Neuronal stem cell (in vitro differentiated cells): ENCODE data around the gene CC2D1A.

ENCODE experiments used
- DNase-seq: peaks from one replicate; pipeline ENCODE4 v3.0.0-alpha.2; 2013; ENCODE audit warnings: low spot score
- H2AFZ ChIP-seq: one replicate; pipeline ENCODE4 v1.6.1; 2013; ENCODE audit warnings: mild to moderate bottlenecking, low read length, inconsistent platforms
- H2AK5ac ChIP-seq: 2 replicates; pipeline ENCODE4 v1.6.1; 2013; ENCODE audit warnings: low read depth, mild to moderate bottlenecking, inconsistent platforms, low read length, moderate library complexity, mixed read lengths
- H2BK120ac ChIP-seq: 2 replicates; pipeline ENCODE4 v1.6.1; 2013; ENCODE audit warnings: low read depth, mild to moderate bottlenecking, inconsistent platforms, low read length, moderate library complexity, mixed read lengths
- H2BK12ac ChIP-seq: one replicate; pipeline ENCODE4 v1.6.1; 2013; ENCODE audit warnings: low read length, inconsistent platforms
- H2BK15ac ChIP-seq: 2 replicates; pipeline ENCODE4 v1.6.1; 2013; ENCODE audit warnings: mild to moderate bottlenecking, low read length, inconsistent platforms, mixed read lengths
- H2BK5ac ChIP-seq: one replicate; pipeline ENCODE4 v1.6.1; 2013; ENCODE audit warnings: inconsistent platforms, mild to moderate bottlenecking, low read length, moderate library complexity
- H3K14ac ChIP-seq: one replicate; pipeline ENCODE4 v1.6.1; 2013; ENCODE audit warnings: low read length, inconsistent platforms
- H3K18ac ChIP-seq: 2 replicates; pipeline ENCODE4 v1.6.1; 2013; ENCODE audit warnings: low read length, inconsistent platforms
- H3K23ac ChIP-seq: 2 replicates; pipeline ENCODE4 v1.6.1; 2013; ENCODE audit warnings: low read depth, mild to moderate bottlenecking, mixed read lengths, low read length, inconsistent platforms; ENCODE audit not compliant: poor library complexity
- H3K27ac ChIP-seq: replicated peaks from 3 replicates; pipeline ENCODE4 v1.5.1; 2013; ENCODE audit warnings: low read length, inconsistent platforms
- H3K27me3 ChIP-seq, 3 experiments: 2 replicates each; pipeline ENCODE4 v1.6.1; 2013; ENCODE audit warnings: low read length in 3 of 3, mild to moderate bottlenecking in 2 of 3, inconsistent platforms in 1 of 3, low read depth in 1 of 3, mixed read lengths in 1 of 3, moderate library complexity in 1 of 3; ENCODE audit not compliant: control insufficient read depth in 3 of 3, insufficient read depth in 3 of 3
- H3K36me3 ChIP-seq, 2 donors: replicated peaks in 1 of 2; 2 replicates each; pipeline ENCODE4 v1.6.1; 2013; ENCODE audit warnings: low read length in 2 of 2; ENCODE audit not compliant: control insufficient read depth in 2 of 2, insufficient read depth in 2 of 2
- H3K4ac ChIP-seq: 2 replicates; pipeline ENCODE4 v1.6.1; 2013; ENCODE audit warnings: inconsistent platforms, mild to moderate bottlenecking, low read length, moderate library complexity
- H3K4me1 ChIP-seq, 2 donors: 1 replicate in 1 of 2; 2 replicates in 1 of 2; pipeline ENCODE4 v1.6.1; 2013; ENCODE audit warnings: low read length in 2 of 2, low read depth in 1 of 2; ENCODE audit not compliant: control insufficient read depth in 2 of 2, insufficient read depth in 1 of 2
- H3K4me2 ChIP-seq: one replicate; pipeline ENCODE4 v1.6.1; 2013; ENCODE audit warnings: mild to moderate bottlenecking, low read length, inconsistent platforms; ENCODE audit not compliant: insufficient read depth, poor library complexity, severe bottlenecking
- H3K4me3 ChIP-seq, 2 donors: 2 replicates each; pipeline ENCODE4 v1.5.1; 2013; ENCODE audit warnings: low read length in 2 of 2, mild to moderate bottlenecking in 2 of 2, inconsistent platforms in 1 of 2, moderate library complexity in 1 of 2
- H3K79me1 ChIP-seq: one replicate; pipeline ENCODE4 v1.6.1; 2013; ENCODE audit warnings: low read depth, mild to moderate bottlenecking, inconsistent platforms, low read length, moderate library complexity
- H3K9ac ChIP-seq: one replicate; pipeline ENCODE4 v1.6.1; 2013; ENCODE audit warnings: mild to moderate bottlenecking, low read depth, low read length, inconsistent platforms; ENCODE audit not compliant: poor library complexity
- H3K9me3 ChIP-seq, 2 donors: replicated peaks in 1 of 2; 2 replicates each; pipeline versions ENCODE3 to v1.6.1; 2013; ENCODE audit warnings: low read length in 2 of 2, mild to moderate bottlenecking in 2 of 2, inconsistent platforms in 1 of 2, low read depth in 1 of 2, mixed read lengths in 1 of 2, moderate library complexity in 1 of 2; ENCODE audit not compliant: control insufficient read depth in 2 of 2, insufficient read depth in 1 of 2
- H4K8ac ChIP-seq: one replicate; pipeline ENCODE4 v1.6.1; 2013; ENCODE audit warnings: low read depth, mild to moderate bottlenecking, inconsistent platforms, low read length, moderate library complexity
- H4K91ac ChIP-seq: one replicate; pipeline ENCODE4 v1.6.1; 2013; ENCODE audit warnings: low read length, low read depth, mild to moderate bottlenecking, inconsistent platforms; ENCODE audit not compliant: poor library complexity
- WGBS, 2 donors: extraction: QIAGEN DNeasy Blood & Tissue Kit; methylation state at CpG; one replicate each; pipeline ENCODE4 v1.1.7; 2013; ENCODE audit warnings: missing lambda C conversion rate in 2 of 2, mixed read lengths in 1 of 2; ENCODE audit not compliant: insufficient read length in 2 of 2, insufficient replicate concordance in 1 of 2; ENCODE audit errors: extremely low coverage in 2 of 2; 5-methylcytosine and 5-hydroxymethylcytosine counted together

The CC2D1A gene

GRCh38 chr19:13951799-13952153 is 45.8 kb downstream of the CC2D1A start:
- WGBS, 2 donors = no CpG with 5 or more reads among the region's 20 CpGs
- DNase-seq = no peak

DNA sequence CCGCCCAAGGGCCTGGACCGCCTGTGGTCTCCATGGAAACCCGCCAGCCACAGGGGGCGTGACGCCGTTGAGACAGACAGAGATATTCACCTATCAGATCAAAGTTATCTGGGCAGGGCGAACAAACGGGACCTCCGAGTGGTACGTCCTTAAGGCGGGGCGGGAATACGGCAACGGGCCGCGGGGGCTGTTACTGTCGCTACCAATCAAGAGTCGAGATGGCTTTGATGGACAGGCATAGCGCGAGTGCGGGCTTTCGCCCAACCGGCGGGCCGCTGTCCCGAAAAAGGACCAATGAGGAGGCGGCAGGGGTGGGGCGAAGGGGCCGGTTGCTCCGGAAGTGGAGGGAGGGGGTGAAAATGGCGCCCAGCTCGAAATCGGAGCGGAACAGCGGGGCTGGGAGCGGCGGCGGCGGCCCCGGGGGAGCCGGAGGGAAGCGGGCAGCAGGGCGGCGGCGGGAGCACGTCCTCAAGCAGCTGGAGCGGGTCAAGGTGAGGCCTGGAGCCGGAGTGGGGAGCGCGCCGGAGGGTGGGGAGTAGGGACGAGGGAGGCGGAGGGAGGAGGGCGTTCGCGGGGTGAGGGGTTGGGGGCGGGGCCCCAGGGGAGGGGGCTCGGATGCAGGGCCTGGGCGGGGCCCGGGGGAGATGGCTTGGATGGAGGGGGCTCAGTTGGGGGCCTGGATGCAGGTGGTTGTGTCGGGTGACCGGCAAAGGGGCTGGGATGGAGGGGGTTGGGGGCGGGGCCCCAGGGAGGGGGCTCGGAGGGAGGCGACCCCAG is 46.3 kb downstream of the CC2D1A start, which contains the start of gene DCAF15:
Gene DCAF15, plus strand, starts transcription at position 356 of the 777 bp plus-strand sequence. Its CDS starts 4 bp downstream, at position 360.
- Histone ChIP-seq H3K23ac (peak within 1 kb of the TSS; percentile 100), H3K27me3 (no peaks in the 10 kb centered on the region), H3K4me1 (peaks cover 4 to 9% of the 10 kb centered on the region in 2 donors), H3K9ac (peak within 1 kb of the TSS; percentile 99), H4K8ac (peak within 1 kb of the TSS; percentile 82), H2AFZ (peak within 1 kb of the TSS; percentile 96), H2AK5ac (no peak within 1 kb of the TSS), H3K4me2 (peak within 1 kb of the TSS; percentile 87), H3K18ac (peak within 1 kb of the TSS; percentile 100), H3K36me3 (peaks cover 23 to 36% of the 10 kb centered on the region in 2 donors), H3K79me1 (peaks cover 27% of the 10 kb centered on the region), H3K4ac (no peak within 1 kb of the TSS), H2BK5ac (peak within 1 kb of the TSS; percentile 98), H2BK12ac (no peak within 1 kb of the TSS), H3K4me3 (peak within 1 kb of the TSS; percentile 65 to 92), H3K14ac (peak within 1 kb of the TSS; percentile 98), H4K91ac (peak within 1 kb of the TSS; percentile 99), H2BK15ac (peak within 1 kb of the TSS; percentile 81), H3K27ac (peak within 1 kb of the TSS; percentile 98), H3K9me3 (no peaks in the 10 kb centered on the region), H2BK120ac (peak within 1 kb of the TSS; percentile 100)
- WGBS, 2 donors = no CpG with 5 or more reads among the region's 65 CpGs
- peak; percentile 99 for DNase-seq

More at GRCh38 chr19:13951799-13952153, 45.8 kb downstream of the CC2D1A start:
- Histone ChIP-seq H3K9ac (no peak overlapping the region), H3K4ac (no peak overlapping the region), H2BK12ac (no peak overlapping the region), H3K79me1 (peaks cover 24% of the 10 kb centered on the region), H3K4me3 (peak overlapping the region; percentile 46 to 65), H2BK120ac (no peak overlapping the region), H2AFZ (peak overlapping the region; percentile 94), H3K27me3 (no peaks in the 10 kb centered on the region), H4K91ac (no peak overlapping the region), H4K8ac (no peak overlapping the region), H3K4me2 (peak overlapping the region; percentile 87), H3K36me3 (peaks cover 18 to 31% of the 10 kb centered on the region in 2 donors), H3K14ac (no peak overlapping the region), H3K9me3 (no peaks in the 10 kb centered on the region), H3K27ac (no peak overlapping the region), H2AK5ac (no peak overlapping the region), H2BK15ac (peak overlapping the region; percentile 55), H3K23ac (no peak overlapping the region), H3K4me1 (peaks cover 4 to 9% of the 10 kb centered on the region in 2 donors), H2BK5ac (peak overlapping the region; percentile 82), H3K18ac (peak overlapping the region; percentile 80)

DNA sequence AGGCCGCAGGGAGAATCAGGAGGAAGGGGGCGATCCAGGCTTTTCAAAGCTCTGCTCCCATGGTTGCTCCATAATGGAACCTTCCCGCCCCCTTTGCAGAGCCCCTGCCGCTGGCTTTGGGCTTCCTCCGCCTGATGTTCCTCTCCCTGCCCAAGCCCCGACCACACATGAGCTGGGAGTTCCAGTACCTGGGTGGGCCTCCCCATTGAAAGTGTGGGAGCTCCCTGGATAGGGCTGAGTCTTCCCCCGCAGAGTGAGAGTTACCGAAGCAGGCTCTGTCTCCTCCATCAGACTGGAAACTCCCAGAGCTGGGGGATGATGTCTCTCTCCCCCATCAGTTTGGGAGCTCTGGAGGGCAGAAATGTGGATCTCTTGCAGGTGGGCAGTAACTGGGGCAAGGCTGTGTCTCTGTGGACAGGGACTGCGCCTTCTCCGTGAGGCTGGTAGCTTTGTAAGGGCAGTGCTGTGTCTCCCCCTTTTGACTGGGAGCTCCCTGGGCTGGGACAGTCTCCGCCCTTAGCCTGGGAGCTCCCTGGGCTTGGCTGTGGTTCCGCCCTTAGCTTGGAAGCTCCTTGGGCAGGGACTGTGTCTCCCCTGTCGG is 47.0 kb downstream of the CC2D1A start:
- H4K91ac ChIP-seq = no peak overlapping the region
- H4K8ac ChIP-seq = no peak overlapping the region
- WGBS, 2 donors = no CpG with 5 or more reads among the region's 13 CpGs
- peak overlapping the region; percentile 65 for H3K9ac ChIP-seq
- H2BK5ac ChIP-seq = peak overlapping the region; percentile 98
- no peaks in the 10 kb centered on the region for H3K27me3 ChIP-seq
- peak overlapping the region; percentile 71 for H3K4me2 ChIP-seq
- peak; percentile 63 for DNase-seq
- H3K4ac ChIP-seq = no peak overlapping the region
- peaks cover 4 to 9% of the 10 kb centered on the region in 2 donors for H3K4me1 ChIP-seq
- peak overlapping the region; percentile 95 for H3K18ac ChIP-seq
- no peak overlapping the region for H3K23ac ChIP-seq
- H2BK120ac ChIP-seq = no peak overlapping the region
- no peak overlapping the region for H2AK5ac ChIP-seq
- H3K27ac ChIP-seq = peak overlapping the region; percentile 70
- no peaks in the 10 kb centered on the region for H3K9me3 ChIP-seq
- H3K14ac ChIP-seq = peak overlapping the region; percentile 67
- H3K79me1 ChIP-seq = peaks cover 29% of the 10 kb centered on the region
- no peak overlapping the region for H2BK12ac ChIP-seq
- H2AFZ ChIP-seq = peak overlapping the region; percentile 96
- peaks cover 26 to 43% of the 10 kb centered on the region in 2 donors for H3K36me3 ChIP-seq
- peak overlapping the region; percentile 81 for H2BK15ac ChIP-seq
- peak overlapping the region; percentile 65 to 84 for H3K4me3 ChIP-seq

GRCh38 chr19:13954185-13954584 is 48.2 kb downstream of the CC2D1A start:
- Histone ChIP-seq H3K9ac (no peak overlapping the region), H3K4ac (no peak overlapping the region), H2BK15ac (no peak overlapping the region), H3K23ac (no peak overlapping the region), H4K91ac (no peak overlapping the region), H3K18ac (no peak overlapping the region), H3K4me3 (peak overlapping the region; percentile 32 to 65), H3K27me3 (no peaks in the 10 kb centered on the region), H2BK12ac (no peak overlapping the region), H3K4me1 (peaks cover 4 to 9% of the 10 kb centered on the region in 2 donors), H2AK5ac (peak overlapping the region; percentile 56), H2BK120ac (no peak overlapping the region), H3K79me1 (peaks cover 30% of the 10 kb centered on the region), H3K27ac (no peak overlapping the region), H3K36me3 (peaks cover 36 to 55% of the 10 kb centered on the region in 2 donors), H2AFZ (no peak overlapping the region), H3K4me2 (no peak overlapping the region), H3K9me3 (no peaks in the 10 kb centered on the region), H2BK5ac (peak overlapping the region; percentile 77), H4K8ac (no peak overlapping the region), H3K14ac (no peak overlapping the region)
- WGBS, 2 donors = no CpG with 5 or more reads among the region's 15 CpGs
- DNase-seq = no peak
